HG03558 (cell line): ENCODE data around the gene DCAF10.
"Not testable (repeated sequence)": the region's sequence is repeated elsewhere in the genome, so short reads cannot be mapped to it uniquely, and the experiment has no call there.

Experiments used
- ATAC-seq: cut with Tn5 transposase; IDR thresholded peaks from one replicate; pipeline ENCODE4 v1.9.1; 2021; ENCODE audit warnings: moderate number of reproducible peaks; ENCODE audit not compliant: unreplicated experiment; ENCODE audit errors: extremely low read depth

DCAF10 gene

GRCh38 chr9:37800631-37801286 is at the start of gene DCAF10:
Gene DCAF10 (plus strand): TSS chr9:37800797. CDS start chr9:37800867, 70 bp downstream.
- no peak for ATAC-seq

GRCh38 chr9:37751186-37751585 is 49.4 kb upstream of the DCAF10 start:
- ATAC-seq = no peak

GRCh38 chr9:37751704-37752103 is 48.9 kb upstream of the DCAF10 start:
- not testable (repeated sequence) for ATAC-seq

- not testable (repeated sequence) for ATAC-seq
Observed at GRCh38 chr9:37752112-37752511, 48.5 kb upstream of the DCAF10 start.

GRCh38 chr9:37752642-37753488 is 47.7 kb upstream of the DCAF10 start:
- ATAC-seq = no peak

GRCh38 chr9:37753489-37754190 is 47.0 kb upstream of the DCAF10 start, which contains the start of gene TRMT10B:
Gene TRMT10B (plus strand): TSS chr9:37753805. CDS start chr9:37761932, 8,127 bp downstream.
- no peak for ATAC-seq

GRCh38 chr9:37758747-37759146 is 41.9 kb upstream of the DCAF10 start:
- no peak for ATAC-seq

GRCh38 chr9:37760416-37761161 is 40.0 kb upstream of the DCAF10 start:
- no peak for ATAC-seq

GRCh38 chr9:37761511-37761910 is 39.1 kb upstream of the DCAF10 start:
- no peak for ATAC-seq

GRCh38 chr9:37765263-37765662 is 35.3 kb upstream of the DCAF10 start:
- ATAC-seq = not testable (repeated sequence)

GRCh38 chr9:37769306-37769705 is 31.3 kb upstream of the DCAF10 start:
- no peak for ATAC-seq

GRCh38 chr9:37769995-37770394 is 30.6 kb upstream of the DCAF10 start:
- ATAC-seq = no peak

GRCh38 chr9:37775216-37775919 is 25.2 kb upstream of the DCAF10 start:
- no peak for ATAC-seq

GRCh38 chr9:37776328-37776727 is 24.3 kb upstream of the DCAF10 start:
- no peak for ATAC-seq

GRCh38 chr9:37778534-37778933 is 22.1 kb upstream of the DCAF10 start:
- no peak for ATAC-seq

- ATAC-seq = no peak
Observed at GRCh38 chr9:37784291-37784615, 16.3 kb upstream of the DCAF10 start.

GRCh38 chr9:37784616-37785483 is 15.7 kb upstream of the DCAF10 start, which contains the start of gene EXOSC3:
Gene EXOSC3 (minus strand): TSS chr9:37785064. CDS start chr9:37785044, 20 bp downstream.
- peak; percentile 73 for ATAC-seq

- ATAC-seq = no peak
Observed at GRCh38 chr9:37787059-37787458, 13.5 kb upstream of the DCAF10 start.

- no peak for ATAC-seq
Observed at GRCh38 chr9:37788332-37788731, 12.3 kb upstream of the DCAF10 start.
